HG02763 (cell line): ENCODE data around the gene HDLBP.

ENCODE experiments used
- ATAC-seq: cut with Tn5 transposase; IDR thresholded peaks from one replicate; pipeline ENCODE4 v1.9.1; 2021; ENCODE audit warnings: mild to moderate bottlenecking, moderate library complexity; ENCODE audit not compliant: unreplicated experiment

Gene HDLBP

GRCh38 chr2:241315093-241315878, at the start of gene HDLBP:
TSS of gene HDLBP (minus strand) at chr2:241315672. CDS start at chr2:241266869, 48,803 bp downstream.
- ATAC-seq = peak; percentile 74

GRCh38 chr2:241364781-241365180, 49.3 kb upstream of the HDLBP start:
- no peak for ATAC-seq

GRCh38 chr2:241363426-241363825, 48.0 kb upstream of the HDLBP start:
- ATAC-seq = no peak

GRCh38 chr2:241359481-241360045, 44.1 kb upstream of the HDLBP start:
- ATAC-seq = no peak

- ATAC-seq = no peak
Measured at GRCh38 chr2:241358470-241358869, 43.0 kb upstream of the HDLBP start.

- no peak for ATAC-seq
Measured at GRCh38 chr2:241357531-241357930, 42.1 kb upstream of the HDLBP start.

- ATAC-seq = no peak
Measured at GRCh38 chr2:241356871-241357260, 41.4 kb upstream of the HDLBP start.

- ATAC-seq = peak; percentile 83
Measured at GRCh38 chr2:241355983-241356870, 40.8 kb upstream of the HDLBP start, which contains the start of gene FARP2. TSS of gene FARP2 (plus strand) at chr2:241356285. CDS start at chr2:241373108, 16,823 bp downstream.

- ATAC-seq = no peak
Measured at GRCh38 chr2:241354668-241355658, 39.5 kb upstream of the HDLBP start.

- ATAC-seq = no peak
Measured at GRCh38 chr2:241352227-241352626, 36.8 kb upstream of the HDLBP start.

- no peak for ATAC-seq
Measured at GRCh38 chr2:241351640-241352031, 36.2 kb upstream of the HDLBP start.

- ATAC-seq = no peak
Measured at GRCh38 chr2:241350878-241351639, 35.6 kb upstream of the HDLBP start.

GRCh38 chr2:241350530-241350877, 35.0 kb upstream of the HDLBP start:
- no peak for ATAC-seq

- ATAC-seq = no peak
Measured at GRCh38 chr2:241349941-241350340, 34.5 kb upstream of the HDLBP start.

GRCh38 chr2:241344925-241345651, 29.6 kb upstream of the HDLBP start:
- ATAC-seq = no peak

GRCh38 chr2:241340631-241341163, 25.2 kb upstream of the HDLBP start:
- no peak for ATAC-seq

GRCh38 chr2:241339839-241340630, 24.6 kb upstream of the HDLBP start:
- ATAC-seq = no peak

GRCh38 chr2:241334813-241335212, 19.3 kb upstream of the HDLBP start:
- ATAC-seq = no peak
